GM19468 (cell line): ENCODE results near the gene TOGARAM2.

Experiments
- ATAC-seq: cut with Tn5 transposase; IDR thresholded peaks from one replicate; pipeline ENCODE4 v1.9.1; 2021; ENCODE audit warnings: mild to moderate bottlenecking, moderate library complexity, moderate number of reproducible peaks; ENCODE audit not compliant: unreplicated experiment; ENCODE audit errors: extremely low read depth

Gene TOGARAM2

GRCh38 chr2:29046321-29046720 is 65.2 kb downstream of the TOGARAM2 start:
- no peak for ATAC-seq

GRCh38 chr2:29047083-29047845 is 66.2 kb downstream of the TOGARAM2 start:
- no peak for ATAC-seq

DNA sequence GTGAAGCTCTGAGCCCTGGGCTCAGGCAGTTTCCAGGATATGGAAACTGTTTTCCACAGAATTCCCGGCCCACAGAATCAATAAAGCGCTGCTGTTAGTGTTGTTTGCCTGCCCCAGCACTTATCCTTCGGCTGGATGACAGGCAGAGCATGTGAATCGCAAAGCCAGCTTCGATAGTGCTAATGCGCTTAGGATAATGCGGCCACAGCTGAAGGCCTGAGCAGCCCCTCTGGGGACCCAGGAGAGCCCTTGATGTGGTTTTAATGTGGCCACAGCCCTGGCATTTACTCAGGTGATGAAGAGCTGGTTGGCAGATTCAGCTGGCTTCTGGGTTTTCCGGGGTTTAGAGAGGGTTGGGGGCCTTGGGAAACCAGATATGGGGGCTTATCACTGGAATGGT is 69.5 kb downstream of the TOGARAM2 start:
- no peak for ATAC-seq

GRCh38 chr2:29051730-29052129 is 70.6 kb downstream of the TOGARAM2 start:
- ATAC-seq, result no peak

GRCh38 chr2:29052807-29053206 is 71.7 kb downstream of the TOGARAM2 start:
- ATAC-seq, result no peak

DNA sequence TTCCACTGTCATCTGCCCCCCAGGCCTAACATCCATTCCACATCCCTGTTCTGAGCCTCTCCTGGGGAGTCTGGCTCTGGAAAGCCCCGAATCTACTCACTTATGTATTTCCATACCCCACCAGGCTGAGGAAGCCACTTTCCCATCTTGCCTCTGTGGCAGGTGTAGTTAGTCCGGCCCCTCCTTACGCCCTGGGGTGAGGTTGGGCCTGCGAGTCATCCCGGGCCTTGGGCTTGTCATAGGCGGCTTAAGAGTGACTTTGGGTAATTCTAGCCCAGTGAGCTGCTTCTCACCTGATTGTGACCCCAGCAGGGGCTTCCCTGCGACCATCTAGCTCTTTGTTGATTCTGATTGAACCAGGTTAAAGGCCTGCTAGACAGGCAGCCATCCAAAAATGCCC is 72.1 kb downstream of the TOGARAM2 start:
- no peak for ATAC-seq

DNA sequence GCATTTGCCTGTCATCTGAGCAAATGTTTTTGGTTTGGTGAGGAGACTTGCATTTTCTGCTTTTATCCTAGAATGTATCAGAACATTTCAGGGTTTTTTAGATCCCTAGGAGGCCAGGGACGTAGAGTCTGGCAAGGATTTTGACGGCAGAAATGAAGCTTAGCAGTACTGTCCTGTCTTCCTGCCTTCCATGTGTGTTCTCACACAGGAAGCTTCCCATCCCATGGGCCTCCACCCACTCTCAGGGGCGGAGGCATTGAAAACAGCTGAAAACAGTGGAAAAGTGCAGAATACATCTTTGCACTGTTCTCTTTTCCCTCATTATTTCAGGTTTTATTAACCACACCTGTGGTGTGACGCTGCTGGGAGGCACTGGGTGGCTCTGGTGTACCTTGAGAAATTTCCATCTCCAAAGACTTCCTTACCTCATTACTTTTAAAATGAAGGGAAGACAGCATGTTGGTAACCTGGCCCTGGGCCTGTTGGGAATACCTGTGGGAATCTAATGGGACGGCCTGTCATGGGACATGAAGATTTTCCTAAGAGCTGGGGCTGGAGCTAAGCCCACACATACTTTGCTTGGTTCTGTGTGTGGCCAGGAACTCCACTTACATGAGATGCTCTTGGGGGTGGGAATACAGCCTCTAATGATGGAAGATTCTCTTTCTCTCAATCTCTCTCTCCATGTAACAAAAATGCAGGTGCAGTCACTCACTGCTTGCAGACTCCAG is 72.7 kb downstream of the TOGARAM2 start:
- ATAC-seq, result no peak

GRCh38 chr2:29054430-29054829 is 73.3 kb downstream of the TOGARAM2 start:
- no peak for ATAC-seq

- ATAC-seq, result no peak
Measured at GRCh38 chr2:29055601-29056000, 74.5 kb downstream of the TOGARAM2 start.

- no peak for ATAC-seq
Measured at GRCh38 chr2:29056452-29056851, 75.4 kb downstream of the TOGARAM2 start.

- ATAC-seq, result no peak
Measured at GRCh38 chr2:29057006-29057405, 75.9 kb downstream of the TOGARAM2 start.

GRCh38 chr2:29059624-29060023 is 78.5 kb downstream of the TOGARAM2 start:
- no peak for ATAC-seq

GRCh38 chr2:29060441-29060840 is 79.3 kb downstream of the TOGARAM2 start:
- no peak for ATAC-seq

- no peak for ATAC-seq
Measured at GRCh38 chr2:29061176-29061575, 80.1 kb downstream of the TOGARAM2 start.

GRCh38 chr2:29061616-29062015 is 80.5 kb downstream of the TOGARAM2 start:
- no peak for ATAC-seq

- ATAC-seq, result no peak
Measured at GRCh38 chr2:29062371-29062770, 81.3 kb downstream of the TOGARAM2 start.

DNA sequence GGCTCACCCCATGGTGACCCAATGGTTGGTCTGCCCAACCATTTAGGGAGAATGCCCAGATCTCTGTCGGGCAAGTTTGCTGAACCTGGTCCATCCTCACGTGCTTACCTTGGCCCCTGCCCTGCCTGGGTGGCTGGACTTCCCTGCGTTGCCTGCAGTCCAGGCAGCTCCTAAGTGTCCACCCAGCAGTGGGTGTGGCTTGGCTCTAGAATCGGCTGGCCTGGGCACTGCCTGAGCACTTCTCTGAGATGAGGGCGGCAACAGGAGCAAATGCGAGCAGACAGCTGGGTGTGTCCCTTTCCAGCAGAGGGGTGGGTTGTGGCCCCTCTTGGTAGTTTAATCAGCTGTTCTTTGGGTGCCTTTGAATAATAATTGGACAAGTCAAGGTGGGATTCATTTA is 82.0 kb downstream of the TOGARAM2 start:
- ATAC-seq, result no peak

- ATAC-seq, result no peak
Measured at GRCh38 chr2:29063646-29064345, 82.7 kb downstream of the TOGARAM2 start.

DNA sequence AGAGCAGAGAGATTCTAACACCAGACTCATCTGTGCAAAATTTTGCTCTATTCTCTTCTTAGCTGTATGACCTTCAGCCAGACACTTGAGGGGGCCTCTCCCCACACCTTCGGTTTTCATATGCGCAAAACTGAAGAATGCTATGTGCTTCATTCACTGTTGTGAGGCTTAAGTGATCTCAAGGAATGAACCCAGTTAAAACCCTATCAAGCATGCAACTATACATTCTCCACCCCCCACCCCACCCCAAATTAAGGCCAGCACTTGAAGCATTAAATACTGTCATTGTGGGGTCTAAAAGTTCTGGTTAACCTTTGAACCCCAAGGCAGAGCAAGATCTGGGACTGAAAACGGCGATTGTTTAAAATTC is 83.2 kb downstream of the TOGARAM2 start:
- no peak for ATAC-seq

DNA sequence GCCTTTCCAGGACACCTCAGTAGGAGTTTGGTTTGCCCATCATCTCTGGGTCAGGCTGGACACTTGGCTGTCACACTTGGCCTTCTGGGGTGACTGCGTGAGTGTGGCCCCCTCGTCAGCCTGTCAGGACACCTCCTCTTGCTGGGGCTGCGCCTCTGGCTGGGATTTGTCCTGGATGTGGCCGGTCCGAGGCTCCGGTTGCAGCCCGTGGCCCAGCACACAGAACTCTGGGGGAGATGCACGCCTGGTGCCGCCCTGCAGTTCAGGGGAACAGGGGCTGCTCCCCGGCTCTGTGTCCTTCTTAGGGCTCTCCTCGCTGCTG is 83.6 kb downstream of the TOGARAM2 start:
- no peak for ATAC-seq

DNA sequence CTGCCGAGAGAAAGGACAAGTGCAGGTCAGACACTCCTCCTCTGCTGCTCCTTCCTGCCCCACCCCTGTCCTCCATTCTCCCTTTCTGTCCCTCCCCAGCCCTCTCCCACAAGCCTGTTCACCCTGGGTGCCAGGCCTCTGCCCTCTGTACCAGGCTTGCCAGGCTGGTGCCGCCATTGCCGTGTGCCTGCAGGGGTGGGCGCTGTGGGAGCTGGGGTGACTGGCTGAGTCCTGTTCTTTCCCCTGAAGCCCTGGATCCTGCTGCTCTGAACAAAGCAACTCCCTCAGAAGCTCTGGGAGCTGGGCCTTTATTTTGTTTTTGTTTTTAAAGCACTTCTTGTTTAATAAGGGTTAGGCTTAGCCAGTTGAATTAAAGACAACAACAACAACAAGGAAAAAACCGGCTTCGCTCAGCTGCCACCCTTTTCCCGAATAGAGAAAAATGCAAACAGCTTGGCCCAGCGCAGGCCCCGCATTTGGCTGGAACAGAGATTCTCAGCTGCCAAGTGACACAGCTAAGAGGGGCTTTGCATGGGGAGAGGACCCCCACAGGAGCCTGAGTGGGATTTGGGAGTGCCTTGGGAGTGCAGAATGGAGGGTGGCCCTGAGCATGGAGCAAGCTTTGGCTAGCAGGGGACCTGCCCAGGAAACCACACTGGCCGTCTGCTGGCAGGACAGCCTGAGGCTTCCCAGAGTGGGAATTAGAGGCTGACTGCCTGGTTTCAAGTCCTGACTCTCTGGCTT is 84.1 kb downstream of the TOGARAM2 start:
- ATAC-seq, result no peak
